CD4-positive, alpha-beta T cell (primary cell): ENCODE data around the gene LY6G6D. TPM values are rescaled to one million over a fixed set of nuclear protein-coding genes. Genes with fewer than 3 reads are reported as not detected.

Experiments used
- ATAC-seq: fragments of 200-7000 bp; cut with Tn5 transposase; one replicate; pipeline ENCODE4 v1.10.0; 2022; ENCODE audit warnings: mild to moderate bottlenecking; ENCODE audit not compliant: poor library complexity
- CTCF ChIA-PET: fragments of 350-600 bp; sonication (Branson Sonifier 250); formaldehyde crosslinking; loops from one replicate; lab custom pipeline; 2021; ENCODE audit warnings: antibody characterized with exemption, inconsistent platforms; lab: Charles Lee
- POLR2A ChIA-PET: fragments of 350-600 bp; sonication (Branson Sonifier 250); formaldehyde crosslinking; loops from one replicate; lab custom pipeline; 2021; ENCODE audit warnings: antibody characterized with exemption, inconsistent platforms; lab: Charles Lee
- DNase-seq, 14 experiments: peaks; one replicate each; pipeline ENCODE4 v3.0.0-alpha.2; 2013 to 2020; ENCODE audit warnings: mixed read lengths in 2 of 14
- H3K27ac ChIP-seq, 2 donors: one replicate each; pipeline versions ENCODE4 v1.5.1 to v1.7.0; 2013; ENCODE audit warnings: low read length in 2 of 2, low read depth in 1 of 2, mild to moderate bottlenecking in 1 of 2
- H3K27me3 ChIP-seq, 2 experiments: 1 replicate in 1 of 2; 2 replicates in 1 of 2; pipeline versions ENCODE4 v1.6.1 to v1.7.0; 2013; ENCODE audit warnings: low read length in 2 of 2, control low read depth in 1 of 2, mild to moderate bottlenecking in 1 of 2, moderate library complexity in 1 of 2; ENCODE audit not compliant: insufficient read depth in 2 of 2, control insufficient read depth in 1 of 2
- H3K36me3 ChIP-seq: one replicate; pipeline ENCODE4 v1.6.1; 2013; ENCODE audit warnings: low read length, control low read depth; ENCODE audit not compliant: insufficient read depth
- H3K4me1 ChIP-seq: one replicate; pipeline ENCODE4 v1.6.1; 2013; ENCODE audit warnings: low read length, control low read depth; ENCODE audit not compliant: insufficient read depth
- H3K4me3 ChIP-seq: one replicate; pipeline ENCODE4 v1.5.1; 2013; ENCODE audit warnings: mild to moderate bottlenecking, low read length, moderate library complexity
- H3K9me3 ChIP-seq, 2 experiments: 1 replicate in 1 of 2; 2 replicates in 1 of 2; pipeline versions ENCODE4 v1.6.1 to v1.7.0; 2013; ENCODE audit warnings: low read length in 2 of 2, mild to moderate bottlenecking in 2 of 2, control low read depth in 1 of 2, moderate library complexity in 1 of 2; ENCODE audit not compliant: control insufficient read depth in 1 of 2, insufficient read depth in 1 of 2
- H3K27ac Mint-ChIP-seq: one replicate; pipeline ENCODE4 v1.8.0; 2020; ENCODE audit warnings: mixed read lengths
- H3K27me3 Mint-ChIP-seq: one replicate; pipeline ENCODE4 v1.8.0; 2021; ENCODE audit warnings: mixed read lengths
- H3K36me3 Mint-ChIP-seq: one replicate; pipeline ENCODE4 v1.8.0; 2021; ENCODE audit warnings: low read depth, mixed read lengths
- H3K4me1 Mint-ChIP-seq: one replicate; pipeline ENCODE4 v1.8.0; 2021; ENCODE audit warnings: low read depth, mixed read lengths
- H3K4me3 Mint-ChIP-seq: one replicate; pipeline ENCODE4 v1.8.0; 2020; ENCODE audit warnings: mild to moderate bottlenecking, mixed read lengths
- H3K9me3 Mint-ChIP-seq: one replicate; pipeline ENCODE4 v1.8.0; 2020; ENCODE audit warnings: mixed read lengths
- intact Hi-C, 2 experiments: fragments of 100-400 bp; cut with DNase I in 1 of 2; cut with micrococcal nuclease in 1 of 2; formaldehyde crosslinking; loops; one replicate each; pipeline versions ENCODE4 v1.15.1 to v1.9.0; 2023 to 2025; cut with DNase I, micrococcal nuclease
- microRNA-seq: library from miRNA; unstranded; fragments of <30 nt; microRNA quantifications from one replicate; pipeline ENCODE4 v1.2.0, GENCODE V29; 2021; ENCODE audit warnings: borderline microRNAs expressed, borderline replicate concordance
- total RNA-seq, 174 experiments: library from RNA in 2 of 174; stranded (reverse) in 2 of 174; gene quantifications; one replicate each; pipeline ENCODE4 v1.2.3 and lab custom pipeline; 2021 to 2026
- TF ChIP-seq, protein P1 (sequence below): fragments of 200-600 bp; IDR thresholded peaks from one replicate; pipeline ENCODE4 v1.8.0; 2022; ENCODE audit warnings: antibody characterized with exemption, mild to moderate bottlenecking

LY6G6D gene
- total RNA-seq, 2 experiments from 2014 or later = not detected

DNA sequence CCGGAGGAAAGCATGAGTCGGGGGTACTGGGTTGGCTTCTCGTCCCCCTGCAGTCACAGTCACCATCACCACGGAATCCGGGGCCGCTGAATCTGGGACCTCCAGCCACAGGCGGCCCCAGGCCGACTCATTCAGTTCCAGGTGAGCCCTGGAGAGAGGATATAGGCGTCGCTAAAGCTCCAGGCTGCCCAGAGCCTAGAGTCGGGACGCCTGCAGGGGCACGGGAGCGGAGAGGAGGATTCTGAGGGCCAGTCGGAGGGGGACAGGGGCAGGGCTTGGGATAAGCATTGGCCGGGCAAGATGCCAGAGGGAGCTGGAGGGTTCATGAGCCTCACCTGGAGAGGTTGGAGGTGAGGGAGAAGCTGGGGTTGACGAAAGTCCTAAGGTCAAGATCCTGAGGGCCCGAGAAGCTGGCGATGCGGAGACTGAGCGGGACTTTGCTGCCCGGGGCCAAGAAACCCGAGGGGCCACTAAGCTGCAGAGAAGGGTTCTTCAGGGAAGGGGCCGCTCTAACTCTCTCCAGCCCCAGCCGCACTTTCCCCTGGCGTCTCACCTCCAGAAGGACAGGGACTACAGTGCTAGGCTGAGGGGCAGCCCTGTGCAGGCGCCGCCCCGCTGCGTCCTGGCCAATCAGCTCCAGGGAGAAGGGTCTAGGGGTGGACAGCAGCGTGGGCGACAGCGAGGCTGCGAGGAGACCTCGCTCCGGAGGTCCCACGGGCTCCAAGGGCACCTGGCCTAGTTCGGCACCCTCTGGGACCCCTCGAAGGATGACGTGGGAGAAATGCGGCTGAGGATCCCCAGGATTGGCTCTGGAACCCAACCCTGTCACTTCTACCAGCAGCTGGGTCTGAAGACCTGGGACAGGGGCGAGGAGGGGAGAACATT is 51.0 kb downstream of the LY6G6D start:
- Histone ChIP-seq H3K4me1 (peaks cover 18% of the 10 kb centered on the region), H3K27ac (no peak overlapping the region), H3K9me3 (no peaks in the 10 kb centered on the region), H3K4me3 (no peak overlapping the region), H3K27me3 (no peaks in the 10 kb centered on the region), H3K36me3 (peaks cover 2% of the 10 kb centered on the region)
- CTCF ChIA-PET = no interaction called here
- ATAC-seq = no peak
- H3K27me3 Mint-ChIP-seq = no peaks in the 10 kb centered on the region
- no peak overlapping the region for H3K27ac Mint-ChIP-seq
- no peak for DNase-seq
- H3K36me3 Mint-ChIP-seq = no peaks in the 10 kb centered on the region
- TF ChIP-seq, protein P1, sequence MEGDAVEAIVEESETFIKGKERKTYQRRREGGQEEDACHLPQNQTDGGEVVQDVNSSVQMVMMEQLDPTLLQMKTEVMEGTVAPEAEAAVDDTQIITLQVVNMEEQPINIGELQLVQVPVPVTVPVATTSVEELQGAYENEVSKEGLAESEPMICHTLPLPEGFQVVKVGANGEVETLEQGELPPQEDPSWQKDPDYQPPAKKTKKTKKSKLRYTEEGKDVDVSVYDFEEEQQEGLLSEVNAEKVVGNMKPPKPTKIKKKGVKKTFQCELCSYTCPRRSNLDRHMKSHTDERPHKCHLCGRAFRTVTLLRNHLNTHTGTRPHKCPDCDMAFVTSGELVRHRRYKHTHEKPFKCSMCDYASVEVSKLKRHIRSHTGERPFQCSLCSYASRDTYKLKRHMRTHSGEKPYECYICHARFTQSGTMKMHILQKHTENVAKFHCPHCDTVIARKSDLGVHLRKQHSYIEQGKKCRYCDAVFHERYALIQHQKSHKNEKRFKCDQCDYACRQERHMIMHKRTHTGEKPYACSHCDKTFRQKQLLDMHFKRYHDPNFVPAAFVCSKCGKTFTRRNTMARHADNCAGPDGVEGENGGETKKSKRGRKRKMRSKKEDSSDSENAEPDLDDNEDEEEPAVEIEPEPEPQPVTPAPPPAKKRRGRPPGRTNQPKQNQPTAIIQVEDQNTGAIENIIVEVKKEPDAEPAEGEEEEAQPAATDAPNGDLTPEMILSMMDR = no peak
- intact Hi-C loops = no loop called here
- peaks cover 11% of the 10 kb centered on the region for H3K4me1 Mint-ChIP-seq
- POLR2A ChIA-PET = interaction anchor here (1.2 kb wide), 1 partner anchor 11 kb away, joined by 3 read pairs; the partner anchor contains the start of gene VWA7
- H3K9me3 Mint-ChIP-seq = no peaks in the 10 kb centered on the region
- H3K4me3 Mint-ChIP-seq = no peak overlapping the region

DNA sequence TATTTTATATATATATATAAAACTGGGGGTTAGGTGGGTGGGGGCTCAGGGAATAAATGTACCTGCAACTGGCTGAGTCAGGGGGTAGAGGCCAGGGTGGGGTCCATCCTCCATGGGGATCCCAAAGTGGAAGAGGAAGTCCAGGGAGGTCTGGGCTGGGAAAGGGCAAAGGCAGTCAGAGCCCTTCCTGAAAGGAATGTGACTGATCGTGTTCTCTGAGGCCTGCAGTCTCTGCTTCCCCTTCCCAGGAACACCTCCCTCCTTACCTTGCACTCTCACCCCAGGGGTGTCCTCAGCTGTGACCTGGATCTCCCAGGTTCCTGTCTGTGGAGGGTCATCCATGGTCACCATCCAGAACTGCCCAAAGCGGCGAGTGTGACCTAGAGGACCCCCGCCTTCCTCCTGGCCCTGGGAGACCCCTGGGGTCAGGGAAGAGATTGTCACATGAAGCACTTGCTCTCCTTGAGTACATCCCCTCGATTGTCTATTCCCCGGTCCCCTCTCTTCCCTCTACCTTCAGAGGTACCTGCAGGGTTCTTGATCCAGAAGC is 52.0 kb downstream of the LY6G6D start:
- Mint-ChIP-seq H3K27ac (no peak overlapping the region), H3K4me1 (peaks cover 19% of the 10 kb centered on the region), H3K27me3 (no peaks in the 10 kb centered on the region), H3K36me3 (no peaks in the 10 kb centered on the region), H3K4me3 (no peak overlapping the region), H3K9me3 (no peaks in the 10 kb centered on the region)
- ChIA-PET POLR2A (no interaction called here), CTCF (interaction anchor here (0.7 kb wide), 1 partner anchor 10 kb away, joined by 3 read pairs; the partner anchor contains the start of gene VWA7)
- no peaks in the 10 kb centered on the region for H3K36me3 ChIP-seq
- intact Hi-C loops = no loop called here
- H3K27ac ChIP-seq = no peak overlapping the region
- no peaks in the 10 kb centered on the region for H3K27me3 ChIP-seq
- H3K4me1 ChIP-seq = peaks cover 29% of the 10 kb centered on the region
- no peak for DNase-seq
- H3K9me3 ChIP-seq = no peaks in the 10 kb centered on the region
- TF ChIP-seq, protein P1 = no peak
- no peak overlapping the region for H3K4me3 ChIP-seq
- ATAC-seq = no peak

Small RNA genes lying within 50 kb of the gene (microRNA-seq; reads per million reads assigned to microRNA genes)
- not detected for gene MIR4646

Other genes starting within 250 kb of the LY6G6D start
- gene MICB, start 217.2 kb upstream of the LY6G6D start, total RNA-seq = 10 to 100 TPM; 14.3 to 14.7 TPM
- not detected for gene MCCD1, start 186.4 kb upstream of the LY6G6D start, total RNA-seq
- 100 to 1,000 TPM; 483 to 498 TPM for gene DDX39B, start 173.3 kb upstream of the LY6G6D start, total RNA-seq
- gene ATP6V1G2, start 168.7 kb upstream of the LY6G6D start, total RNA-seq = 1 to 10 TPM; 2.6 to 3.3 TPM
- 1 to 10 TPM; 7.6 to 9.3 TPM for gene NFKBIL1, start 167.7 kb upstream of the LY6G6D start, total RNA-seq
- gene LTA, start 143.1 kb upstream of the LY6G6D start, total RNA-seq = 10 to 100 TPM; 15.4 to 16.7 TPM
- gene TNF, start 139.8 kb upstream of the LY6G6D start, total RNA-seq = 10 to 100 TPM; 33.1 to 34.2 TPM
- 100 to 1,000 TPM; 239 to 244 TPM for gene LTB, start 132.9 kb upstream of the LY6G6D start, total RNA-seq
- 10 to 100 TPM in 1 of 2 experiments, 1 to 10 TPM in 1; 8.9 to 10.3 TPM for gene LST1, start 129.1 kb upstream of the LY6G6D start, total RNA-seq
- gene NCR3, start 122.3 kb upstream of the LY6G6D start, total RNA-seq = 1 to 10 TPM; 2.3 to 2.6 TPM
- 10 to 100 TPM; 31.8 to 35.5 TPM for gene AIF1, start 100.1 kb upstream of the LY6G6D start, total RNA-seq
- 100 to 1,000 TPM; 206 to 215 TPM for gene PRRC2A, start 94.6 kb upstream of the LY6G6D start, total RNA-seq
- 100 to 1,000 TPM; 211 TPM for gene BAG6, start 62.7 kb upstream of the LY6G6D start, total RNA-seq
- 1 to 10 TPM; 4.2 to 4.6 TPM for gene APOM, start 59.5 kb upstream of the LY6G6D start, total RNA-seq
- 10 to 100 TPM in 1 of 2 experiments, 1 to 10 TPM in 1; 9.6 to 10.5 TPM for gene C6orf47, start 54.6 kb upstream of the LY6G6D start, total RNA-seq
- gene GPANK1, start 50.4 kb upstream of the LY6G6D start, total RNA-seq = 10 to 100 TPM in 1 of 2 experiments, 1 to 10 TPM in 1; 9.8 to 11.0 TPM
- gene CSNK2B, start 49.3 kb upstream of the LY6G6D start, total RNA-seq = 10 to 100 TPM; 88.0 to 92.6 TPM
- 10 to 100 TPM; 27.0 to 28.0 TPM for gene LY6G5B, start 45.4 kb upstream of the LY6G6D start, total RNA-seq
- under 1 TPM; 0.49 to 0.67 TPM for gene LY6G5C, start 34.3 kb upstream of the LY6G6D start, total RNA-seq
- 10 to 100 TPM; 52.3 to 59.3 TPM for gene ABHD16A, start 12.0 kb upstream of the LY6G6D start, total RNA-seq
- not detected for gene LY6G6F, start 8.5 kb upstream of the LY6G6D start, total RNA-seq
- gene LY6G6C, start 6.4 kb downstream of the LY6G6D start, total RNA-seq = not detected
- under 1 TPM; 0.11 to 0.17 TPM for gene MPIG6B, start 8.0 kb downstream of the LY6G6D start, total RNA-seq
- 1 to 10 TPM; 3.0 to 3.3 TPM for gene DDAH2, start 14.0 kb downstream of the LY6G6D start, total RNA-seq
- gene CLIC1, start 21.2 kb downstream of the LY6G6D start, total RNA-seq = 10 to 100 TPM; 61.2 to 61.5 TPM
- gene MSH5, start 24.7 kb downstream of the LY6G6D start, total RNA-seq = 10 to 100 TPM; 13.6 to 13.7 TPM
- gene SAPCD1, start 47.3 kb downstream of the LY6G6D start, total RNA-seq = 1 to 10 TPM; 2.7 to 2.8 TPM
- gene VWA7, start 62.0 kb downstream of the LY6G6D start, total RNA-seq = 1 to 10 TPM; 1.7 TPM
- gene VARS1, start 80.4 kb downstream of the LY6G6D start, total RNA-seq = 10 to 100 TPM; 43.9 to 44.2 TPM
- gene LSM2, start 91.6 kb downstream of the LY6G6D start, total RNA-seq = 10 to 100 TPM; 12.6 to 13.7 TPM
- 1 to 10 TPM; 1.7 to 1.8 TPM for gene HSPA1L, start 99.9 kb downstream of the LY6G6D start, total RNA-seq
- gene HSPA1A, start 100.2 kb downstream of the LY6G6D start, total RNA-seq = 1 to 10 TPM; 8.1 to 9.8 TPM
- gene HSPA1B, start 112.4 kb downstream of the LY6G6D start, total RNA-seq = 1 to 10 TPM; 8.3 to 9.8 TPM
- 10 to 100 TPM; 19.7 to 21.1 TPM for gene NEU1, start 147.5 kb downstream of the LY6G6D start, total RNA-seq
- under 1 TPM in 1 of 2 experiments, not detected in 1; 0.20 TPM for gene SLC44A4, start 163.6 kb downstream of the LY6G6D start, total RNA-seq
- 10 to 100 TPM; 36.3 to 36.6 TPM for gene EHMT2, start 182.3 kb downstream of the LY6G6D start, total RNA-seq
- under 1 TPM; 0.28 to 0.33 TPM for gene ZBTB12, start 186.7 kb downstream of the LY6G6D start, total RNA-seq
- 1 to 10 TPM; 1.4 to 2.3 TPM for gene C2, start 212.4 kb downstream of the LY6G6D start, total RNA-seq
- gene CFB, start 230.7 kb downstream of the LY6G6D start, total RNA-seq = 1 to 10 TPM; 1.5 to 2.2 TPM
- gene NELFE, start 243.6 kb downstream of the LY6G6D start, total RNA-seq = 10 to 100 TPM; 53.8 to 58.2 TPM
- gene SKIC2, start 243.8 kb downstream of the LY6G6D start, total RNA-seq = 100 to 1,000 TPM; 133 to 141 TPM